Hippocampal formation (tissue), 2 donors: ENCODE measurements around the gene ITGAD.
"Not testable (repeated sequence)": the region's sequence is repeated elsewhere in the genome, so short reads cannot be mapped to it uniquely, and the experiment has no call there.

Experiments used
- DNase-seq, 2 donors: peaks; one replicate each; lab custom pipeline; 2025; lab: John Stamatoyannopoulos, UW

ITGAD gene

DNA sequence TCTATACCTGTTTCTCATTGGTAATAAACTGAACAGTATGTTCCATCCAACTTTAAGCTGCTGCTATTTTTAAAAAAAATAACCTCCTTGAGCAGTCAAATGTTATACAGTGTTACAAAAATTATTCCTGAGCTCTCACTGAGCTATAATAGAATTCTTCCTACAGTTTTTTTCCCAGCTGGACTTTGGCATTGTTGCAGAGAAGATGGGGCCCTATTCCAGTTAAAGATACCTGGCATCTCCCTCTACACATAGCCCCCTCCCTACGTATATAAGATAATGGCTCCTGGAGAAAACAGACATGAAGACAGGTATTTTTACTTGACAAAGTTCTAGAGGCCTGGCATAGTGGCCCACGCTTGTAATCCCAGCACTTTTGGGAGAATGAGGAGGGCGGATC lies 36.7 kb downstream of the ITGAD start:
- DNase-seq, result no peak

DNA sequence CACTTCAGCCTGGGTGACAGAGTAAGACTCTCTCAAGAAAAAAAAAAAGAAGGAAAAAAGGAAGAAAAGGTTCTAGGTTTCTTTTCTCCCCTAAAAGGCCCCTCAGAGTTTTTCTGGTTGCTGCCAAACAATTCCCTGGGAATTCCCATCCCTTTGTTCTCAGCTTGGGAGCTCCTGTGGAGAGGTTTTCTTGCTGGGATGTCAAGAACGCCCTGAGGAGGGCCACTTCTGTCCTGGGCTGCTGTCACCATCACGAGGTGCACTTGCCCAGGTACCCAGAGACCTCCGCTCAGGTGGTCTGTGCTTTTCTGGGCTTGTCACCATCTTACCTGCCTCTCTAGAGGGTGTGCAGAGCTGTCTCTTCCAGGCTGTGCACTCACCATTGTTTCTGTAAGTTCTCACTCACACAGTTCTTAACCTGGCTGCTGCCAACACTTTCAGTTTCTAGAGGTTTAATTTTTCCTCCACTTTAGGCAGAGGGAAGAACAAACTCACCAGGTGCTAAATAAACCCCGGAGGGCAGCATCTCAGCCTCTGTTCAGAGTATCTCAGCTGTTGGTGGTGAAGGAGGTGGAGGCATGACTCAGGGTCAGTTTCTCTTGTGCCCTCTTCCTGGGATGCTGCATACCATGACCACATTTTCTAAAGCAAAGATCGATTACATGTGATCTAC lies 37.4 kb downstream of the ITGAD start:
- DNase-seq, result no peak

DNA sequence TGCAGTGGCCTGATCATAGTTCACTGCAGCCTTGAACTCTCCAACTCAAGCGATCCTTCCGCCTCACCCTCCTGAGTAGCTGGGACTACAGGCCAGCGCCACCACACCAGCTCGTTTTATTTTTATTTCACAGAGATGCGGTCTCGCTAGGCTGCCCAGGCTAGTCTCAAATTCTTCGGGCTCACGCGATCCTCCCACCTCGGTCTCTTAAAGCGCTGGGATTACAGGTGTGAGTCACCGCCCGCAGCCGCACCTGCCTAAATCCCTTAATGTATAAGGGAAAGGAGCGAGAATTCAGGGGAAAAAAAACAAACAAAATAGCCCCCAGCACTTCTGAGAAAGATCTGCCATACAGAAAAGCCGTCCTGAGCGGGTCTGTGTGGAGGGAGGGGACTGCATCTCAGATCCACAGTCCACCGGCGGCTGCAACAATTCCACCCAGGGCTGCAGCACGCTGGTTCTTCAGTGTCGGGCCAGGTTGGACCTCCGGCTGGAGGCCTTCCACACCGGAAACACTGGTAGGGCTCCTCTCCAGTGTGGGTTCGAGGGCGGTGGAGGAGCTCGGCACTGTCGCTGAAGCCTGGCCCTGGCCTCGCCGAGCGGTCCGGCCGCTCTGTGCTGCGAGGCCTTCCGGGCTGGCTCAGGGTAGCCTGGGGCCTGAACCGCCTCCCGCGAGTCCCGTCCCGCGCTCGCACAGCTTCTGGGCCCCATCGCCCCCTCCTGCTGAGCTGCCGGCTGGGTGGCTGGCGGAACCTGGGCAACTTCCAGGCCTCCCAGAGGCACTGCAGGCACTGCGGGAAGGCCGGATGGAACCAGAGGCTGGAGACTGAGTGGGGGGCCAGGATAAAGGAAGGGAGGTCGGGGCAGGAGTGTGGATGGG lies 42.4 kb downstream of the ITGAD start:
- no peak for DNase-seq

DNA sequence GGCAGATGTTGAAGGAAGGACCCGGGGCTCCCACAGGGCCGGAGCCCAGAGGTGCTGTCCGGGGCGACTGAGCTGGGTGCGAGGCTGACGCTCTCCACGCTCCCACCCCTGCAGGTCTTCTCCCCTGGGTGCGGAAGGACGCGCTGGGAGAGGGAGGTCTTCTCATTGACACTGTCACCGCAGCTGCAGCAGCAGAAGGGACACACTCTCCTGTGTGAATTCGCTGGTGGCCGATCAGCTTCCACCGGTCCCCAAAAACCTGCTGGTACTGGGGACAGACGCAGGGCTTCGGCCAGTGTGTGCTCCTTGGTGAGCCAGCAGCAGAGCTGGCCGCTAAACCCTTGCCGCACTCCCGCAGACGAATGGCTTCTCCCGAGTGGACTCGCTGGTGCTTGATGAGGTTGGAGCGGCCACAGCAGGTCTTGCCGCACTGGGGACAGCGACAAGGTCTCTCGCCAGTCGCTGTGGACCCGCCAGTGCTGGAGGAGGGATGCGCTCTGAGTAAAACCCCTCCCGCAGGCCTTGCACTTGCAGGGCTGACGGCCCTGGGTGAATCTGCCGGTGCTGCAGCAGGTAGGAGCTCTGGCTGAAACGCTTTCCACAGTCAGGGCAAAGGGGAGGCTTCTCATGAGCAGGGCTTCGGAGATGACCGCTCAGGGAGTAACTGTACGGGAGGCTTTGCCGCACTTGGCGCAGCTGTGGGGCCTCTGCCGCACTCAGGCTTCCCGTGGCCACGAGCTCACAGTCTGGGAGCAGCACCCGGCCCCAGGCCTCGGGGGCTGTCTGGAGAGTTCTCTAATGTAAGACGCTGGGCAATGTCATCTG lies 43.3 kb downstream of the ITGAD start:
- DNase-seq, result no peak

DNA sequence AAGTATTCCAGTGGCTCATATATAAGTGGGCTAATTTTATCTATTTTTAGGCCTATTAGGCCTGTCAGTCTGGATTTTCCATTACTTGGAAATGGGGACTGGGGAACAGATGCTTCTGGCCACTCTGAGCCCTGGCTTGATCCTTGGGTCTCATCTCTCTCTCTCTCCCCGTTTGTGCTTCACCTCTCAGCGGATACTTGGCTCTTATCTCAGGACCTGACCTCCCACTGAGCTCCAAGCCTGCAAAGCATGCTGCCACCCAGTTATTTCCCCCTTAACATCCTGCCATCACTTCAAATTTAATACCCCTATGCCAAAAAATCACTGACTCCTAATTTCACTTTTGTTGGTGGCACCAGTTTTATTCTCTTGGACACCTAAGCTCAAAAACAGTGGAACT lies 45.3 kb downstream of the ITGAD start:
- no peak for DNase-seq

DNA sequence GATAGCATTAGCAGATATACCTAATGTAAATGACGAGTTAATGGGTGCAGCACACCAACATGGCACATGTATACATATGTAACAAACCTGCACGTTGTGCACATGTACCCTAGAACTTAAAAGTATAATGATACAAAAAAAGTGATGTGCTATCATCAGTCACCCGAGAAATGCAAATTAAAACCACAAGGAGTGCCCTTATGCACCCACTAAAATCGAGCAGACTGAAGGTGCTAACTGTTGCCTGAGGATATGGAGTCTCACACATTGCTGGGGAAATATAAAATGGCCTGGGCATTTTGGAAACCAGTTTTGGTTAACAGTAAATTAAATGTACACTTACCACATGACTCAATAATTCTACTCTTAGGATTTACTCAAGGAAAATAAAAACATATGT lies 45.9 kb downstream of the ITGAD start:
- DNase-seq, result not testable (repeated sequence)

GRCh38 chr16:31439519-31439918 lies 46.4 kb downstream of the ITGAD start:
- no peak for DNase-seq

GRCh38 chr16:31440516-31441184 lies 47.5 kb downstream of the ITGAD start:
- DNase-seq, result no peak

- DNase-seq, result no peak
Observed at GRCh38 chr16:31441956-31442355, 48.8 kb downstream of the ITGAD start.

DNA sequence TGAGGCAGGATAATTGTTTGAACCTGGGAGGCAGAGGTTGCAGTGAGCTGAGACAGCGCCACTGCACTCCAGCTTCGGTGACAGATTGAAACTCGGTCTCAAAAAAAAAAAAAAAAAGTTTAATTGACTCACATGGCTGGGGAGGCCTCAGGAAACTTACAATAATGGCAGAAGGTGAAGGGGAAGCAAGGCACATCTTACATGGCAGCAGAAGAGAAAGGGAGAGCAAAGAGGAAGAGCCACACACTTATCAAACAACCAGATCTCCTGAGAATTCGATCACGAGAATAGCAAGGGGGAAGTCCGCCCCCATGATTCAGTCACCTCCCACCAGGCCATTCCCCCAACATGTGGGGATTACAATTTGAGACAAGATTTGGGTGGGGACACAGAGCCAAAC lies 52.8 kb downstream of the ITGAD start:
- not testable (repeated sequence) for DNase-seq

DNA sequence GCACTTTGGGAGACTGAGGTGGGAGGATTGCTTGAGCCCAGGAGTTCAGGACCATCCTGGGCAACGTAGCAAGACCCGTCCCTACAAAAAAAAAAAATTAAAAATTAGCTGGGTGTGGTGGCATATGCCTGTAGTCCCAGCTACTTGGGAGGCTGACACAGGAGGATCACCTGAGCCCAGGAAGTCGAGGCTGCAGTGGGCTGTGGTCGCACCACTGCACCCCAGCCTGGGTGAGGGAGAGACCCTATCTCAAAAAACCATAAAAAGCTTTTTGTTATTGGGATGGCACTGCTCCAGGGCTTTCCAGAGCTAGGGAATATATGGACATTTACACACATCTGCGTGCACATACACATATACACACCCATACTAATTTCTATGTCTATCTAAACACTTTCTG lies 58.1 kb downstream of the ITGAD start:
- DNase-seq, result no peak

GRCh38 chr16:31451681-31452351 lies 58.7 kb downstream of the ITGAD start:
- peak in 1 of 2 donors; percentile 43 for DNase-seq

DNA sequence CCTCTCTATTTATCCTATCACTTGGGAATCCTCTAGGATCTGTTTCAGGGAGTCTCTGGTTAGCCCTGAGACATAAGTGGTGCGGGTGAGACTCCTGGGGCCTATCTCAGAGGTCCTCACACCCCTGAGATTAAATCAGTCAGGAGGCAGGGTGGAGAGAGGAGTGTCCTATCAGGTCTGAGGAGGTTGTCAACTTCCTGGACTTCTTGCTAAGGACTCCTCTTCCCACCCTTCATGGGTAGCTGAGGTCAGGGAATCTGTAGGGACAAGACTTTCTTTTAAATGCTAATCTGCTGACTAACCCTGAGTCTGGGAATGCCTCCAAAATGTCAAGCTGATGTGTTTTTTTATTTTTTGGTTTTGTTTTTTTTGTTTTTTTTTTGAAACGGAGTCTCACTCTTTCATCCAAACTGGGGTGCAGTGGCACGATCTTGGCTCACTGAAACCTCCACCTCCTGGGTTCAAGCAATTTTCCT lies 59.5 kb downstream of the ITGAD start:
- DNase-seq, result no peak

- no peak for DNase-seq
Observed at GRCh38 chr16:31453255-31454204, 60.4 kb downstream of the ITGAD start.

DNA sequence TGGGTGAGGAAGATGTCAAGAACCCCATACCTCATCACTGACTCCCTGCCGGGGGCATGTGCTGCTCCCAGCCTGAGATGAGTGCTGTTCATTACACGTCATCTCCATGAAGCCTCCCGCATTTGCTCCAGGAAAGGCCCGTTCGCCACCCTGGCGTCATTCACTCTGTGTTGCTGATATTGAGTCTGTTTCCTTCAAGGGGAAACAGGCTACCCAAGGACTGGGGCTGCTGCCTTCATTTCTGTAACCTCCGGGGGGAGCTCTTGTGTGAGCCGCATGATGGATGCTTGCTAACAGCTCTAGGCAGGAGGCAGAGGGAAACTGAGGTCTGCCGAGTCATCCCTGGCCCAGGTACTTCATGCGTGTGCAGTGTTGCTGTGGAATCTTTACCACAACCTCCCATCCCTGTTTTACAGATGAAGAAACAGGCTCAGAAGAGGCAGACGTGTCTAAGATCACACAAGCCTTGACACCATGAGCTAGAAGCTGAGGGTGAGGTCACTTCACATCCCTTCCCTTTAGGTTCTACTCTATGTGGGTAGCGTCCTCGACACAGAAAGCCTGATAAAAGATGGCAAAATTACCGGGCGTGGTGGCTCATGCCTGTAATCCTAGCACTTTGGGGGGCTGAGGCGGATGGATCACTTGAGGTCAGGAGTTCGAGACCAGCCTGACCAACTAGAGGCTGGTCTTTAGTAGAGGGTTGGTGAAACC lies 62.6 kb downstream of the ITGAD start:
- no peak for DNase-seq

GRCh38 chr16:31456988-31457360 lies 63.8 kb downstream of the ITGAD start:
- no peak for DNase-seq

GRCh38 chr16:31458073-31458843 lies 65.1 kb downstream of the ITGAD start:
- DNase-seq, result peak in 1 of 2 donors; percentile 1

DNA sequence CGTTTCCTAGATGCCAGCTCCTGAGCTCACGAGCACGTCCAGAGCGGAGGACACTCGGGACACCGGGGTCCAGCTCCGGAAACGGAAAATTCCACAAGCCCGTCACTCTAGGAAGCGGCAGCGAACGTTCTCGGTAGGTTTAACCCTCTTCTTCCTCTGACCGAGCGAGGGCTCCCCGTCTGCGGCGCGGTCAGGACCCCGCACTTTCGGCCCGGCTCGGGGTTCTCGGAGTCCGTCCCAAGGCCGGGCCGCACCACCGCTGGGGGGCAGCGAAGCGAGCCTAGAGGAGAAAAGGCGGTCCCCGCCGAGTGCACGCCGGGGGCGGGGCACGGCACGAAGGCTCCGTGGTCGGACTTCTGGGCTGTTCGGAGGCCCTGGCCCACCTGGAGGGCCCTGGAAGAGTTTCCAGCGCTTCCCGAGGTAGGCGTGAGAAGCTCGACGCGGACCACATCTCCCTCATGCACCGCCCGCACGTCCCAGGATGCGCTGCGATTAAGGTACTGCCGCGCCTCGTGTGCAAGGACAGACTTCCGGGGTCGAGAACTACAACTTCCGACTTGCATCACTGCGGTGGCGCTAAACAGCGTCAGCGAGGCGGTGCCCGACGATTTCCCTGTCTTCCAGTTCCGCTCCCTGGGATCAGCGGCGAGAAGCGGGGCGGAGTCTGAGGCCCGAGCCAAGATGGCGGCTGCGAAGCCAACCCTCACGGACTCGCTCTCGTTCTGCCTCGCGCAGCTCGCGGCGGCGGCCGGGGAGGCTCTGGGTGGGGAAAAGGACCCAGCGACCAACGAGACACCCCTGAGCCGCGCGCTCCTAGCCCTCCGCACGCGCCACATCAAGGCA lies 65.9 kb downstream of the ITGAD start, which contains the start of gene ARMC5:
Gene ARMC5, plus strand, starts transcription at position 658 of the 843 bp plus-strand sequence. Its CDS starts 24 bp downstream, at position 682.
- peak; percentile 96 to 99 for DNase-seq
